ENCODE data around the gene GDPD1. TPM values are rescaled to one million over a fixed set of nuclear protein-coding genes. Genes with fewer than 3 reads are reported as not detected.
"Not testable (repeated sequence)": the region's sequence is repeated elsewhere in the genome, so short reads cannot be mapped to it uniquely, and the experiment has no call there.

The GDPD1 gene
- total RNA-seq, 2 donors from 2014 or later, result 2.7 to 3.7 TPM

DNA sequence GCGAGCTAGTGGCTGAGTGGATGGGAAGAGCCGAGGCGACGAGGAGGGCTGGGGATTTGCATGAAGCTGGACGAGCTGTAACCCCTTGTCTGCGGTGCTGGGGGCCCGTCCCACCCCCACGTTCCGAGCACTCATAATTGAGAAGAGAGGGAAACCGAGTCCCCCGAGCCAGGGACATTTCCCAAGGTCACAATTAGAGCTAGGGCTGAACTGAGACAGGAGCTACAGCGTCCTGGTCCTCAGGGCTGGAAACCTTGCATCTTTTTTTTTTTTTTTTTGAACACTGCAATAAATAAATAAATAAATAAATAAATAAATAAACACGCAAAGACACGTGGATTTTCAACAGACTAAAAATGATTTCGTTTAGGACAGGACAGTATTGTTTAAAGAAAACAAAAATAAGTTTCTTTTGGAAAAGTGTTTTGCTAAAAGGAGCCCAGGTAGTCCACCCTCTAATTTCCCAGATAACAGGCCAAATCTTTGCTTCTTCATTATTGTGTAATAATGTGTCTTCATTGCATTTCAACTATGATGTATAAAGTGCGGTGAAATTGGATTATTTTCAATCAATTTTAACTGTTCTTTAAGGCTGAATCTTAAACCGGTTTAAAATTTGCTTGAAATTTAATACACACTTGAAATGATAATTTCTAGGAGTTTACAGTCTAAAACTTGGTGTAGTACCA is 992 bp downstream of the GDPD1 start:
- Mint-ChIP-seq H3K36me3 (peaks cover 5 to 6% of the 10 kb centered on the region in 2 donors), H3K27ac (peak overlapping the region; percentile 91 to 99), H3K9me3 (no peaks in the 10 kb centered on the region)
- ATAC-seq, result no peak
- no peak for DNase-seq (ENCODE audit: low spot score in 2 of 2)

- Mint-ChIP-seq H3K27ac (no peak overlapping the region), H3K36me3 (peaks cover 5 to 6% of the 10 kb centered on the region in 2 donors), H3K9me3 (no peaks in the 10 kb centered on the region)
- DNase-seq (ENCODE audit: low spot score in 2 of 2), result no peak
- no peak for ATAC-seq
These were observed 3.5 kb downstream of the GDPD1 start for GRCh38 chr17:59223813-59224212.

- not testable (repeated sequence) for ATAC-seq; H3K9me3 Mint-ChIP-seq; H3K27ac Mint-ChIP-seq; H3K36me3 Mint-ChIP-seq; DNase-seq (ENCODE audit: low spot score in 2 of 2)
These were observed 8.3 kb downstream of the GDPD1 start for GRCh38 chr17:59228588-59228987.

DNA sequence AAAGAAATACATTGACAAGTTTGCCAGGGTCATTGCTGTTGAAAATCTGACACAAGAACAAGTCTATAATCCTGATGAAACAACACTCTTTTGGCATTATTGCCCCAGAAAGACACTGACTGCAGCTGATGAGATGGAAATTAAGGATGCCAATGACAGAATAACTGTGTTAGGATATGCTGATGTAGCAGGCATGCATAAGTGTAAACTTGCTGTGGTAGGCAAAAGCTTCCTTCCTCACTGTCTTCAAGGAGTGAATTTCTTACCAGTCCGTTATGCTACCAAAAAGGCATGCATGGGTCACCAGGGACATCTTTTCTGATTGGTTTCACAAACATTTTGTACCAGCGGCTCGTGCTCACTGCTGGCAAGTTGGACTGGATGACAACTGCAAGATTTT is 10.5 kb downstream of the GDPD1 start:
- H3K36me3 Mint-ChIP-seq, result no peaks in the 10 kb centered on the region
- H3K9me3 Mint-ChIP-seq, result no peaks in the 10 kb centered on the region
- DNase-seq (ENCODE audit: low spot score in 2 of 2) (no peak), ATAC-seq (no peak)
- no peak overlapping the region for H3K27ac Mint-ChIP-seq

GRCh38 chr17:59234631-59235030 is 14.3 kb downstream of the GDPD1 start:
- no peak for DNase-seq (ENCODE audit: low spot score in 2 of 2)
- H3K9me3 Mint-ChIP-seq, result no peaks in the 10 kb centered on the region
- H3K27ac Mint-ChIP-seq, result no peak overlapping the region

DNA sequence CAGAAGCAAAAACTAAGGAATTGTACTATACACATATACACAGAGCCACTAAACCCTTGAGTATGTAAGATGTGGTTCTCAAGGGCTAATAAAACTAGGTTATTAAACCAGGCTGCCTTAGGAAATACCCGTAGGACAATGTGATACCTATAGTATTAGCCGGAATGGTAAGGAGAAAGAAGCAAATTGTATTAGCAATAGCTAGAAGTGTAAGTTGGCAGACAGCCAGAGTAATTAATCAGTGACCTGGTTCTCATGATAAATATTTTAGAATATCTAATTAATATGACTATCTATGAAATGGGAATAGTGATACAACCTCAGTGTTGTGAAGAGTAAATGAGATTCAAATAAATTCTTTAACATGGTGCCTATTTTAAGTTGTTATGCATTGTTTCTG is 18.6 kb downstream of the GDPD1 start:
- no peak overlapping the region for H3K27ac Mint-ChIP-seq
- no peak for ATAC-seq
- DNase-seq (ENCODE audit: low spot score in 2 of 2), result no peak
- H3K36me3 Mint-ChIP-seq, result no peaks in the 10 kb centered on the region
- H3K9me3 Mint-ChIP-seq, result no peaks in the 10 kb centered on the region

More at GRCh38 chr17:59234631-59235030, 14.3 kb downstream of the GDPD1 start:
- no peaks in the 10 kb centered on the region for H3K36me3 Mint-ChIP-seq
- ATAC-seq, result no peak

- H3K36me3 Mint-ChIP-seq, result no peaks in the 10 kb centered on the region
- H3K9me3 Mint-ChIP-seq, result no peaks in the 10 kb centered on the region
- no peak for ATAC-seq
- H3K27ac Mint-ChIP-seq, result no peak overlapping the region
- no peak for DNase-seq (ENCODE audit: low spot score in 2 of 2)
These were observed 23.8 kb downstream of the GDPD1 start for GRCh38 chr17:59244081-59244480.

- DNase-seq (ENCODE audit: low spot score in 2 of 2), result no peak
- no peak for ATAC-seq
- Mint-ChIP-seq H3K36me3 (no peaks in the 10 kb centered on the region), H3K9me3 (no peaks in the 10 kb centered on the region), H3K27ac (no peak overlapping the region)
These were observed 34.4 kb downstream of the GDPD1 start for GRCh38 chr17:59254742-59255141.

DNA sequence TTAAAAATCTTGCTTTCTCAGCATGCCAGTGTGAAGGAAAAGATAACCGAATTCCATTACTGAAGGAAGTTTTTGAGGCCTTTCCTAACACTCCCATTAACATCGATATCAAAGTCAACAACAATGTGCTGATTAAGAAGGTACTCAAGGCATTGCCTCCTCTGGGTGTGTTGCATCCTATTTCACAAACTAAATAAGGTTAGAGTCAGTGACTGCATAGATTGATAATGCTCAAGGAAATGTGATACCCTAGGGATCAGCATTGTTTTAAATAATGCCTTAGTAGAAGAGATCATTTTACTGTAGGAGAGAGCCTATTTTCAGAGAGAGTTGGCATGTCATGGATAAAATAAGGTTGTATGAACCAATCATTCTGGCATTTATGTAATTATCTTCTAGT is 36.8 kb downstream of the GDPD1 start:
- H3K9me3 Mint-ChIP-seq, result no peaks in the 10 kb centered on the region
- H3K36me3 Mint-ChIP-seq, result no peaks in the 10 kb centered on the region
- no peak overlapping the region for H3K27ac Mint-ChIP-seq
- no peak for DNase-seq (ENCODE audit: low spot score in 2 of 2)
- no peak for ATAC-seq

- ATAC-seq (no peak), DNase-seq (ENCODE audit: low spot score in 2 of 2) (no peak)
- Mint-ChIP-seq H3K9me3 (no peaks in the 10 kb centered on the region), H3K36me3 (no peaks in the 10 kb centered on the region), H3K27ac (no peak overlapping the region)
These were observed 40.4 kb downstream of the GDPD1 start for GRCh38 chr17:59260722-59261121.

GRCh38 chr17:59266745-59267144 is 46.4 kb downstream of the GDPD1 start:
- DNase-seq (ENCODE audit: low spot score in 2 of 2), result no peak
- Mint-ChIP-seq H3K9me3 (no peaks in the 10 kb centered on the region), H3K27ac (no peak overlapping the region), H3K36me3 (no peaks in the 10 kb centered on the region)
- ATAC-seq, result no peak

- ATAC-seq, result no peak
- H3K9me3 Mint-ChIP-seq, result no peaks in the 10 kb centered on the region
- DNase-seq (ENCODE audit: low spot score in 2 of 2), result no peak
- H3K36me3 Mint-ChIP-seq, result no peaks in the 10 kb centered on the region
- no peak overlapping the region for H3K27ac Mint-ChIP-seq
These were observed 47.5 kb downstream of the GDPD1 start for GRCh38 chr17:59267776-59268175.

GRCh38 chr17:59275618-59276017 is 55.3 kb downstream of the GDPD1 start:
- no peak overlapping the region for H3K27ac Mint-ChIP-seq
- ATAC-seq, result no peak
- no peak for DNase-seq (ENCODE audit: low spot score in 2 of 2)
- no peaks in the 10 kb centered on the region for H3K9me3 Mint-ChIP-seq
- peaks cover 0 to 5% of the 10 kb centered on the region in 2 donors for H3K36me3 Mint-ChIP-seq

GRCh38 chr17:59277031-59277430 is 56.7 kb downstream of the GDPD1 start:
- ATAC-seq (no peak), DNase-seq (ENCODE audit: low spot score in 2 of 2) (no peak)
- Mint-ChIP-seq H3K36me3 (peaks cover 0 to 5% of the 10 kb centered on the region in 2 donors), H3K27ac (no peak overlapping the region), H3K9me3 (no peaks in the 10 kb centered on the region)

DNA sequence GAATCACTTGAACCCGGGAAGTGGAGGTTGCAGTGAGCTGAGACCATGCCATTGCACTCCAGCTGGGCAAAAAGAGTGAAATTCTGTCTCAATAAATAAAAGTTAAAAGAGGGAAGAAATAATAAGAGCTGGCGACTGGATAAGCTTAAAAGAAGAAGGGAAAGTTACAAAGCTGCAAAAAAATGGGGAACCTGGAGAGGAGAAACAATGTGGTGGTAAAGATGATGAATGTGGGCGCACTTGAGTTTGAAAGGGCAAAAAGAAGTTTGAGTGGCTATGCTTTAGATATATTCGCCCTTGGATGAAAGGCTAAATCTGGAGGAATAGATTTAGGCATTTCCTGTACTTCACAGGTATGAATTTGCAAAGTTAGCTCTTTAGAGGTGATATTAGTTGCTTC is 58.1 kb downstream of the GDPD1 start:
- no peaks in the 10 kb centered on the region for H3K9me3 Mint-ChIP-seq
- no peak for ATAC-seq

DNA sequence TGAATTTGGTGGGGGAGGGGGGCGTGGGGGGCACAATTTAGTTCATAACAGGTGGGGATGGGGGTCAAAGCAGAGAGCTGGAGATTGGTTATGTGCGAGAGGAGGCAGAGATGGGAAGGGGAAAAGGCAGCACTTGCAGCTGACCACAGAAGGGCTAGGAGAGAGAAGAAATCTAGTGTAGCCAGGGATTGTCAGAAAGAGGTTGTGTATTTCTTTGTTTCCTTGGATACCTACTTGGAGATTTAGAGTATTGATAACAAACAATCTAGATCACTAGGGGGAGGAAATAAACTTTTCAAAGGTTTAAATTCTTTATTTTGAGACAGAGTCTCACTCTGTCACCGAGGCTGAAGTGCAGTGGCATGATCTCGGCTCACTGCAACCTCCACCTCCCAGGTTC is 64.0 kb downstream of the GDPD1 start:
- H3K9me3 Mint-ChIP-seq, result no peaks in the 10 kb centered on the region
- no peak for ATAC-seq
- H3K27ac Mint-ChIP-seq, result no peak overlapping the region
- no peak for DNase-seq (ENCODE audit: low spot score in 2 of 2)
- H3K36me3 Mint-ChIP-seq, result peaks cover 0 to 5% of the 10 kb centered on the region in 2 donors

More for the DNA sequence above, 58.1 kb downstream of the GDPD1 start:
- Mint-ChIP-seq H3K36me3 (peaks cover 0 to 5% of the 10 kb centered on the region in 2 donors), H3K27ac (peak overlapping the region in 1 of 2 donors; percentile 1)
- no peak for DNase-seq (ENCODE audit: low spot score in 2 of 2)

GRCh38 chr17:59287452-59287851 is 67.1 kb downstream of the GDPD1 start:
- no peak for DNase-seq (ENCODE audit: low spot score in 2 of 2)
- Mint-ChIP-seq H3K27ac (no peak overlapping the region), H3K36me3 (no peaks in the 10 kb centered on the region), H3K9me3 (no peaks in the 10 kb centered on the region)
- peak; percentile 43 to 78 for ATAC-seq

- Mint-ChIP-seq H3K27ac (no peak overlapping the region), H3K36me3 (no peaks in the 10 kb centered on the region), H3K9me3 (no peaks in the 10 kb centered on the region)
- no peak for DNase-seq (ENCODE audit: low spot score in 2 of 2)
- peak in 1 of 2 donors; percentile 13 for ATAC-seq
These were observed 67.6 kb downstream of the GDPD1 start for GRCh38 chr17:59287891-59288290.
